Natural killer cell (primary cell): ENCODE measurements around the gene ZBED1. TPM values are rescaled to one million over a fixed set of nuclear protein-coding genes. Genes with fewer than 3 reads are reported as not detected.

ENCODE experiments used
- ATAC-seq, 3 donors: fragments of 150-1000 bp in 2 of 3; fragments of 200-7000 bp in 1 of 3; cut with Tn5 transposase; 1 replicate in 1 of 3; 2 replicates in 2 of 3; pipeline ENCODE4 v1.10.0; 2021; ENCODE audit warnings: mild to moderate bottlenecking in 2 of 3, moderate library complexity in 2 of 3
- DNase-seq, 2 donors: peaks; one replicate each; pipeline versions ENCODE4 v3.0.0 to v3.0.0-alpha.2; 2013 to 2021; ENCODE audit warnings: mixed read lengths in 1 of 2
- H3K27ac ChIP-seq: one replicate; pipeline ENCODE4 v1.5.1; 2013; ENCODE audit warnings: mild to moderate bottlenecking, low read length
- H3K27me3 ChIP-seq: one replicate; pipeline ENCODE4 v1.6.1; 2013; ENCODE audit warnings: low read length; ENCODE audit not compliant: control insufficient read depth, insufficient read depth
- H3K36me3 ChIP-seq: one replicate; pipeline ENCODE4 v1.6.1; 2013; ENCODE audit warnings: low read length; ENCODE audit not compliant: control insufficient read depth, insufficient read depth
- H3K4me1 ChIP-seq: one replicate; pipeline ENCODE4 v1.6.1; 2013; ENCODE audit warnings: low read length; ENCODE audit not compliant: control insufficient read depth, insufficient read depth
- H3K4me3 ChIP-seq: one replicate; pipeline ENCODE4 v1.5.1; 2013; ENCODE audit warnings: low read length
- H3K9me3 ChIP-seq: one replicate; pipeline ENCODE4 v1.6.1; 2013; ENCODE audit warnings: low read length; ENCODE audit not compliant: control insufficient read depth, insufficient read depth
- H3K27ac Mint-ChIP-seq, 2 donors: one replicate each; pipeline ENCODE4 v1.8.0; 2022; ENCODE audit warnings: mild to moderate bottlenecking in 2 of 2, mixed read lengths in 2 of 2, moderate library complexity in 1 of 2
- H3K27me3 Mint-ChIP-seq, 2 donors: one replicate each; pipeline ENCODE4 v1.8.0; 2022; ENCODE audit warnings: low read depth in 2 of 2, mixed read lengths in 2 of 2
- H3K36me3 Mint-ChIP-seq: one replicate; pipeline ENCODE4 v1.8.0; 2022; ENCODE audit warnings: mixed read lengths
- H3K4me1 Mint-ChIP-seq, 2 donors: one replicate each; pipeline ENCODE4 v1.8.0; 2022; ENCODE audit warnings: mixed read lengths in 2 of 2
- H3K4me3 Mint-ChIP-seq: one replicate; pipeline ENCODE4 v1.8.0; 2022; ENCODE audit warnings: mild to moderate bottlenecking, moderate library complexity, mixed read lengths
- H3K9me3 Mint-ChIP-seq, 2 donors: one replicate each; pipeline ENCODE4 v1.8.0; 2022; ENCODE audit warnings: mixed read lengths in 2 of 2
- CTCF ChIP-seq: fragments of 200-600 bp; IDR thresholded peaks from one replicate; pipeline ENCODE4 v1.8.0; 2022; ENCODE audit warnings: antibody characterized with exemption
- WGBS: methylation state at CpG from one replicate; pipeline ENCODE4 v1.1.7; 2013; ENCODE audit warnings: missing lambda C conversion rate; ENCODE audit not compliant: insufficient coverage; 5-methylcytosine and 5-hydroxymethylcytosine counted together
- intact Hi-C: fragments of 100-400 bp; cut with micrococcal nuclease; formaldehyde crosslinking; loops from one replicate; pipeline ENCODE4 v1.14.2; 2022
- total RNA-seq, 4 donors: library from RNA; stranded (reverse); fragments of 120-200 nt in 1 of 4; gene quantifications; one replicate each; pipeline versions ENCODE4 v1.2.3 to v1.2.4, GENCODE V29; 2013 to 2022

Gene ZBED1
- total RNA-seq, 3 donors from 2014 or later (not counting 1 experiment from before 2014, with no cell fraction given): 30.5 to 36.3 (median 33.8) TPM

GRCh38 chrX:2439613-2440012 is 61.2 kb downstream of the ZBED1 start:
- no peak overlapping the region for H3K4me3 Mint-ChIP-seq
- no peaks in the 10 kb centered on the region for H3K27me3 ChIP-seq
- H3K4me1 ChIP-seq: no peaks in the 10 kb centered on the region
- TF ChIP-seq CTCF: no peak
- 95% methylated on average over 7 of the region's 8 CpGs for WGBS
- H3K36me3 Mint-ChIP-seq: no peaks in the 10 kb centered on the region
- no peak overlapping the region for H3K27ac Mint-ChIP-seq
- intact Hi-C loops: no loop called here
- H3K36me3 ChIP-seq: no peaks in the 10 kb centered on the region
- H3K27me3 Mint-ChIP-seq: no peaks in the 10 kb centered on the region
- no peaks in the 10 kb centered on the region for H3K9me3 ChIP-seq
- H3K4me3 ChIP-seq: no peak overlapping the region
- ATAC-seq (no peak), DNase-seq (no peak)
- H3K4me1 Mint-ChIP-seq: peaks cover 7 to 11% of the 10 kb centered on the region in 2 donors
- no peaks in the 10 kb centered on the region for H3K9me3 Mint-ChIP-seq
- H3K27ac ChIP-seq: no peak overlapping the region

Other genes starting within 250 kb of the ZBED1 start
- 10 to 100 TPM; 21.5 to 26.1 (median 22.9) TPM for gene DHRSX, start within 50 bp of the ZBED1 start, total RNA-seq
- 100 to 1,000 TPM; 312 to 340 (median 333) TPM for gene CD99, start 190.3 kb upstream of the ZBED1 start, total RNA-seq